Gastroesophageal sphincter (tissue), 3 donors: ENCODE data around the gene CDH4.

Experiments
- EP300 ChIP-seq: sonication (generic); formaldehyde crosslinking; IDR thresholded peaks from one replicate; pipeline ENCODE4 v1.6.1; 2017; ENCODE audit warnings: antibody characterized with exemption, mild to moderate bottlenecking
- POLR2A ChIP-seq, 2 donors: fragments of 450-650 bp; IDR thresholded peaks; one replicate each; pipeline ENCODE4 v1.6.1; 2017; ENCODE audit warnings: antibody characterized with exemption in 2 of 2, mild to moderate bottlenecking in 2 of 2, moderate library complexity in 1 of 2
- TF ChIP-seq, protein P1 (sequence below), 4 experiments: fragments of 200-600 bp in 2 of 4; fragments of 450-650 bp in 2 of 4; sonication (generic) in 1 of 4; IDR thresholded peaks; one replicate each; pipeline ENCODE4 v1.5.1; 2017 to 2019; ENCODE audit warnings: antibody characterized with exemption in 4 of 4, mild to moderate bottlenecking in 2 of 4, moderate library complexity in 2 of 4

DNA sequence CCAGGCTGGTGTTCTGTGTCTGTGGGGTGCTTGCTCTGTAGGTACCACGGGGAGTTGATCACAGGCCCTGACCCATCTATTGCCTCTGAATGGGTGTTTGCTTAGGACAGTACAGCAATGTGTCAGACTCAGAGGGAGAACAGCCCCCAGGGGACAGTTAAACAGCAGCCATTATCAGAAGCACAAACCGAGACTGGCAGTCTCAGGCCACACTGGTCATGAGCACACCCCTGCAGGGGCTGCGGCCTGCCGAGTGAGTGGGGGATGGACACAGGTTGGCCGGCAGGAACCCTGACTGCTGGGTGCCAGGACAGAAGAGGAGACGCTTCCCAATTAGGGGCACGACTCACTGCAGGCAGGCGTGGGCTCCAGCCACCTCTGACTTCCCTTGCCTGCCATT, 395.6 kb downstream of the CDH4 start:
- no peak for TF ChIP-seq POLR2A (IDR thresholded peaks at IDR 0.05)
- TF ChIP-seq, protein P1, sequence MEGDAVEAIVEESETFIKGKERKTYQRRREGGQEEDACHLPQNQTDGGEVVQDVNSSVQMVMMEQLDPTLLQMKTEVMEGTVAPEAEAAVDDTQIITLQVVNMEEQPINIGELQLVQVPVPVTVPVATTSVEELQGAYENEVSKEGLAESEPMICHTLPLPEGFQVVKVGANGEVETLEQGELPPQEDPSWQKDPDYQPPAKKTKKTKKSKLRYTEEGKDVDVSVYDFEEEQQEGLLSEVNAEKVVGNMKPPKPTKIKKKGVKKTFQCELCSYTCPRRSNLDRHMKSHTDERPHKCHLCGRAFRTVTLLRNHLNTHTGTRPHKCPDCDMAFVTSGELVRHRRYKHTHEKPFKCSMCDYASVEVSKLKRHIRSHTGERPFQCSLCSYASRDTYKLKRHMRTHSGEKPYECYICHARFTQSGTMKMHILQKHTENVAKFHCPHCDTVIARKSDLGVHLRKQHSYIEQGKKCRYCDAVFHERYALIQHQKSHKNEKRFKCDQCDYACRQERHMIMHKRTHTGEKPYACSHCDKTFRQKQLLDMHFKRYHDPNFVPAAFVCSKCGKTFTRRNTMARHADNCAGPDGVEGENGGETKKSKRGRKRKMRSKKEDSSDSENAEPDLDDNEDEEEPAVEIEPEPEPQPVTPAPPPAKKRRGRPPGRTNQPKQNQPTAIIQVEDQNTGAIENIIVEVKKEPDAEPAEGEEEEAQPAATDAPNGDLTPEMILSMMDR (IDR thresholded peaks at IDR 0.05) = no peak
- no peak for TF ChIP-seq EP300
